Lung (tissue), 12 donors: ENCODE measurements around the gene STX4. TPM values are rescaled to one million over a fixed set of nuclear protein-coding genes. Genes with fewer than 3 reads are reported as not detected.

Source experiments
- ATAC-seq: fragments of 200-7000 bp; cut with Tn5 transposase; one replicate; pipeline ENCODE4 v1.9.1; 2020; ENCODE audit warnings: moderate number of reproducible peaks; ENCODE audit not compliant: insufficient read depth, low FRiP score
- DNase-seq, 3 donors: peaks; one replicate each; pipeline ENCODE4 v3.0.0-alpha.2; 2013 to 2017
- H3K27ac ChIP-seq, 2 donors: one replicate each; pipeline ENCODE4 v1.5.1; 2013; ENCODE audit warnings: mild to moderate bottlenecking in 2 of 2, moderate library complexity in 2 of 2, control low read depth in 1 of 2, inconsistent platforms in 1 of 2, low read depth in 1 of 2, low read length in 1 of 2
- H3K27me3 ChIP-seq, 3 donors: one replicate each; pipeline ENCODE4 v1.5.1; 2013; ENCODE audit warnings: low read length in 2 of 3; ENCODE audit not compliant: control insufficient read depth in 3 of 3, insufficient read depth in 3 of 3
- H3K36me3 ChIP-seq, 4 donors: one replicate each; pipeline ENCODE4 v1.5.1; 2013; ENCODE audit warnings: low read length in 4 of 4, mild to moderate bottlenecking in 1 of 4, moderate library complexity in 1 of 4; ENCODE audit not compliant: control insufficient read depth in 4 of 4, insufficient read depth in 4 of 4
- H3K4me1 ChIP-seq, 5 donors: one replicate each; pipeline ENCODE4 v1.5.1; 2013; ENCODE audit warnings: low read length in 5 of 5, mild to moderate bottlenecking in 2 of 5, moderate library complexity in 1 of 5; ENCODE audit not compliant: control insufficient read depth in 5 of 5, insufficient read depth in 5 of 5
- H3K4me3 ChIP-seq: one replicate; pipeline ENCODE4 v1.5.1; 2013; ENCODE audit warnings: mild to moderate bottlenecking, control low read depth, moderate library complexity
- H3K9ac ChIP-seq, 2 donors: one replicate each; pipeline ENCODE4 v1.5.1; 2013; ENCODE audit warnings: low read length in 2 of 2, control low read depth in 1 of 2; ENCODE audit not compliant: insufficient read depth in 1 of 2
- H3K9me3 ChIP-seq, 4 donors: one replicate each; pipeline ENCODE4 v1.5.1; 2013; ENCODE audit warnings: low read length in 3 of 4, mild to moderate bottlenecking in 1 of 4, moderate library complexity in 1 of 4; ENCODE audit not compliant: control insufficient read depth in 4 of 4, insufficient read depth in 3 of 4
- CTCF ChIP-seq: IDR thresholded peaks from 2 replicates; pipeline ENCODE4 v1.5.1; 2012; ENCODE audit warnings: mild to moderate bottlenecking; ENCODE audit errors: control extremely low read depth, extremely low read depth
- WGBS, 2 donors: extraction: QIAGEN DNeasy Blood & Tissue Kit; methylation state at CpG; one replicate each; pipeline ENCODE4 v1.1.7; 2013; 5-methylcytosine and 5-hydroxymethylcytosine counted together
- polyA plus RNA-seq, 2 donors: library from polyadenylated mRNA; stranded (reverse); fragments of 200-250 nt; gene quantifications; one replicate each; pipeline ENCODE4 v1.2.1, GENCODE V29; 2013
- total RNA-seq, 2 donors: library from RNA; depleted of rRNA in 1 of 2; stranded (reverse); fragments of >200 nt in 1 of 2; gene quantifications; one replicate each; pipeline ENCODE4 v1.2.1, GENCODE V29; 2014 to 2021
- donor health status: control.
- donor health status: control.
- donor health status: Bipolar disorder and iron deficiency.
- donor health status: healthy.
- donor health status: DM: yes; HTN: yes; CAD: no.

STX4 gene
- total and polyA plus RNA-seq, 4 donors = 41.6 to 98.3 (median 85.7) TPM

GRCh38 chr16:31038993-31039392 is 5.6 kb downstream of the STX4 start:
- H3K4me3 ChIP-seq = no peak overlapping the region
- no peak overlapping the region for H3K27ac ChIP-seq
- H3K9ac ChIP-seq = no peak overlapping the region
- peaks cover 0 to 7% (median 5%) of the 10 kb centered on the region in 5 donors for H3K4me1 ChIP-seq
- peaks cover 0 to 1% (median 0%) of the 10 kb centered on the region in 4 donors for H3K9me3 ChIP-seq
- DNase-seq (no peak), ATAC-seq (no peak)
- peaks cover 0 to 52% (median 16%) of the 10 kb centered on the region in 4 donors for H3K36me3 ChIP-seq
- TF ChIP-seq CTCF = no peak
- WGBS, 2 donors = 100% methylated on average over 2 of the region's 2 CpGs
- H3K27me3 ChIP-seq = no peaks in the 10 kb centered on the region

GRCh38 chr16:31042866-31043265 is 9.5 kb downstream of the STX4 start:
- WGBS, 2 donors = 93 to 94% methylated on average over 10 of the region's 10 CpGs
- H3K9ac ChIP-seq = no peak overlapping the region
- TF ChIP-seq CTCF = no peak
- peaks cover 0 to 44% (median 8%) of the 10 kb centered on the region in 4 donors for H3K36me3 ChIP-seq
- H3K27ac ChIP-seq = no peak overlapping the region
- no peak overlapping the region for H3K4me3 ChIP-seq
- ATAC-seq = no peak
- H3K9me3 ChIP-seq = peaks cover 0 to 1% (median 0%) of the 10 kb centered on the region in 4 donors
- H3K27me3 ChIP-seq = no peaks in the 10 kb centered on the region
- H3K4me1 ChIP-seq = no peaks in the 10 kb centered on the region
- no peak for DNase-seq

- Histone ChIP-seq H3K4me3 (no peak overlapping the region), H3K9ac (no peak overlapping the region), H3K27me3 (no peaks in the 10 kb centered on the region), H3K4me1 (no peaks in the 10 kb centered on the region), H3K36me3 (peaks cover 0 to 39% (median 8%) of the 10 kb centered on the region in 4 donors), H3K9me3 (peaks cover 0 to 1% (median 0%) of the 10 kb centered on the region in 4 donors), H3K27ac (no peak overlapping the region)
- no peak for TF ChIP-seq CTCF
- 90 to 96% methylated on average over 1 of the region's 1 CpG for WGBS, 2 donors
- ATAC-seq (no peak), DNase-seq (no peak)
These were observed 10.0 kb downstream of the STX4 start for GRCh38 chr16:31043352-31043751.

GRCh38 chr16:31043898-31044481 is 10.6 kb downstream of the STX4 start:
- no peak overlapping the region for H3K4me3 ChIP-seq
- H3K9ac ChIP-seq = no peak overlapping the region
- 89 to 90% methylated on average over 4 of the region's 4 CpGs for WGBS, 2 donors
- DNase-seq (no peak), ATAC-seq (no peak)
- H3K27me3 ChIP-seq = no peaks in the 10 kb centered on the region
- no peaks in the 10 kb centered on the region for H3K4me1 ChIP-seq
- peaks cover 0 to 33% (median 5%) of the 10 kb centered on the region in 4 donors for H3K36me3 ChIP-seq
- no peak overlapping the region for H3K27ac ChIP-seq
- H3K9me3 ChIP-seq = peaks cover 0 to 1% (median 0%) of the 10 kb centered on the region in 4 donors
- TF ChIP-seq CTCF = no peak
